WI38 (cell line): ENCODE data around the gene UNC13B.

ENCODE experiments used
- H3K4me3 ChIP-seq: 2 replicates; pipeline ENCODE4 v1.5.1; 2011; ENCODE audit warnings: low read depth, mild to moderate bottlenecking, control low read depth, low read length
- TF ChIP-seq, protein P1 (sequence below): IDR thresholded peaks from 2 replicates; pipeline ENCODE4 v1.5.1; 2012; ENCODE audit warnings: low read depth, mild to moderate bottlenecking, control low read depth, low read length

UNC13B gene

DNA sequence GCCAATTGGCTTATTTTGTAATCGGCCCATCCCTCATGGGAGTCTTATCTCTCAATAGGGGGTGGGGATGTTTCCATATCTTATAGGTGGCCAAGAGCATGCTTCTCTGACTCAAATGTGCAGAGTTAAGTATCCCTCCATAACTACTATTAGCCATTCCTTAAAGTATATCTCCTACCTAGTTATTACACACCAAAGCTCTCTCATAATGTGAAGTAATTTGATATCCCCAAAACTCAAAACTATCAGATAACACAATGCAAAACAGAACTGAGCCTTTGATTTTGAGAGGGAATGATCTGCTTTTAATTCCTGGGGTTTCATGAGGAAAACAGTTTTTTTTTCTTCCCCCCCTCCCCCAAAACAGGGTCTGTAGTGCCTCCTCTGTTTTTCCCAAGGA, 28.4 kb downstream of the UNC13B start:
- TF ChIP-seq, protein P1, sequence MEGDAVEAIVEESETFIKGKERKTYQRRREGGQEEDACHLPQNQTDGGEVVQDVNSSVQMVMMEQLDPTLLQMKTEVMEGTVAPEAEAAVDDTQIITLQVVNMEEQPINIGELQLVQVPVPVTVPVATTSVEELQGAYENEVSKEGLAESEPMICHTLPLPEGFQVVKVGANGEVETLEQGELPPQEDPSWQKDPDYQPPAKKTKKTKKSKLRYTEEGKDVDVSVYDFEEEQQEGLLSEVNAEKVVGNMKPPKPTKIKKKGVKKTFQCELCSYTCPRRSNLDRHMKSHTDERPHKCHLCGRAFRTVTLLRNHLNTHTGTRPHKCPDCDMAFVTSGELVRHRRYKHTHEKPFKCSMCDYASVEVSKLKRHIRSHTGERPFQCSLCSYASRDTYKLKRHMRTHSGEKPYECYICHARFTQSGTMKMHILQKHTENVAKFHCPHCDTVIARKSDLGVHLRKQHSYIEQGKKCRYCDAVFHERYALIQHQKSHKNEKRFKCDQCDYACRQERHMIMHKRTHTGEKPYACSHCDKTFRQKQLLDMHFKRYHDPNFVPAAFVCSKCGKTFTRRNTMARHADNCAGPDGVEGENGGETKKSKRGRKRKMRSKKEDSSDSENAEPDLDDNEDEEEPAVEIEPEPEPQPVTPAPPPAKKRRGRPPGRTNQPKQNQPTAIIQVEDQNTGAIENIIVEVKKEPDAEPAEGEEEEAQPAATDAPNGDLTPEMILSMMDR: no peak
- no peak overlapping the region for H3K4me3 ChIP-seq

DNA sequence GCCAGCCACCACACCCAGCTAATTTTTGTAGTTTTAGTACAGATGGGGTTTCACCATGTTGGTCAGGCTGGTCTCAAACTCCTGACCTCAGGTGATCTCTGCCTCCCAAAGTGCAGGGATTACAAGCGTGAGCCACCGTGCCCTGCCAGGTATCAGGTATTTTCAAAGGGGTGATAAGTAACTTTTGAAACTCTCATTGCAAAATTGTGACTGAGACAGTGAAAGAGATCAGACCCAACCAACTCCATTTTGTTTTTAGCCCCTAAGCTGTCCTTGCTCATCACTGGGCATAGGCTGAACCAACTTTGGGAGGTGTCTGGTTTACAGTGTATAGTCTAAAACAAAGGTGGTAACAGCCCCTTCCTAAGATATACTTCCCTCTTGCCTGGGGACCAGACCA, 29.3 kb downstream of the UNC13B start:
- H3K4me3 ChIP-seq: no peak overlapping the region
- TF ChIP-seq, protein P1: no peak

DNA sequence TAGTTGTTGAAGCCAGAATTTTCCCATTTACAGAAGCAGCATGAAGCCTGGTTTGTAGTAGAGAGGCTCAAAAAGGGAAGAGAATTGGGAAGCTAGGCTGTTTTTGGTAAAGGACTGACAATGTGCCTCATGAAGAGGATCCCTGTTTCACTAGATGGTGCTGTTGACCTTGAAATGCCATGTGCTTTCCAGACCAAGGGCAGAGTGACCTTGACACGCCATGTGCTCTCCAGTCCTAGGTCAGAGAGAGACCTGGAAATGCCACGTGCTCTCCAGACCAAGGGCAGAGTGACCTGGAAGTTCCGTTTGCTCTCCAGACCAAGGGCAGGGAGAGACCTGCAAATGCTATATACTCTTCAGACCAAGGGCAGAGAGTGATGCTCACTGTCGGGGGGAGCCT, 32.0 kb downstream of the UNC13B start:
- no peak overlapping the region for H3K4me3 ChIP-seq
- TF ChIP-seq, protein P1: no peak

DNA sequence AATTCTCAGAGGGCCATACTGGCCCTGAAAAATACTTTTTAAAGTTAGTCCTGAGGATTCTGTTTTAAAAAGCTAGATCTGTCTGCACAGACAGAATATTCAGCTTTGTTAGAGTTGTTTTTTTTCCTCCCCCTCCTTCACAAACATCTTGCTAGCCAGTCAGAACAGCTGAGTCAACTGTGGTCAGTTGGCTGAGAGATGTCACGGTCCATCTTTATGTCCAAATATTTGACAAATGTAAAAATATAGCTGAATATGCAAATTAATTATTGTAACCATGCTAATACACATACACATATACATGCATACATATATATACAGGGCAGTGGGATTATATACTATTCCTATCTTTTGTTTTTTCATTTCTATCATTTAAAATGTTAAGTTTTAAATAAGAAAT, 33.9 kb downstream of the UNC13B start:
- TF ChIP-seq, protein P1: no peak
- no peak overlapping the region for H3K4me3 ChIP-seq

DNA sequence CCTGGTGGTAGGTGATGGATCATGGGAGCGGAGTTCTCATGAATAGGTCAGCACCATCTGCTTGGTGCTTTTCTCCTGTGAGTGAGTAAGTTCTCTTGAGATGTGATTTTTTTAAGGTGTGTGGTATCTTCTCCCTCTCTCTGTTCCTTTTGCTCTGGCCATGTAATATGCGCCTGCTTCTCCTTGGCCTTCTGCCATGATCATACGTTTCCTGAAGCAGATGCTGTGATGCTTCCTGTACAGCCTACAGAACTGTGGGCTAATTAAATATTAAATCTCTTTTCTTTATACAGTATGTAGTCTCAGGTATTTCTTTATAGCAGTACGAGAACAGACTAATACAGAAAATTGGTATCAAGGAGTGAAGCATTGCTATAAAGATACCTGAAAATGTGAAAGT, 36.4 kb downstream of the UNC13B start:
- no peak overlapping the region for H3K4me3 ChIP-seq
- TF ChIP-seq, protein P1: no peak

DNA sequence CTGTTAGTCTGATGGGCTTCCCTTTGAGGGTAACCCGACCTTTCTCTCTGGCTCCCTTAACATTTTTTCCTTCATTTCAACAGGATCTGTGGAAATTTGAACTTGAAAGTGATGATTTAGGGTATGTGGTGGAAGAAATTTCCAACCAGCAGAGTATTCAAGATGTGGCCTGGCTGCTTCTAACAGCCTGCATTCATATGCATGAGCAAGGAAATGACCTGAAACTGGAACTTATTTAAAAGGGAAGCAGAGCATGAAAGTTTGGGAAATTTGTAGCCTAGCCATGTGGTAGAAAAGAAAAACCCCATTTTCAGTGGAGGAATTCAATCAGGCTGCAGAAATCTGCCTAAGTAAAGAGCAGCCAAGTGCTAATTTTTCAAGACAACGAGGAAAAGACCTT, 41.7 kb downstream of the UNC13B start:
- TF ChIP-seq, protein P1: no peak
- no peak overlapping the region for H3K4me3 ChIP-seq

DNA sequence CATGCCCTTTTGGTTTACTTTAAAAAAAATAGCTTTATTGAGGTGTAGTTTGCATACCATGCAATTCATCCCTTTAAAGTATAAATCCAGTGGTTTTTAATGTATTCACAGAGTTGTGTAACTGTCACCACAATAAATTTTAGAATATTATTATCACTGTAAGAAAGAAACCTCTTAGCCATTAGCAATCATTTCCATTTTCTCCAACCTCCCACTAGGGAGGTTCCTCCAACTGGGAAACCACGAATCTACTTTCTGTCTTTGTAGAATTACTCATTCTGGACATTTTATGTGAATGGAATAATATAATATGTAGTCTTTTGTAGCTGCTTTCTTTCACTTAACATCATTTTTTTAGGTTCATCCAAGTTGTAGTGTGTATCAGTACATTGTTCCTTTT, 43.5 kb downstream of the UNC13B start:
- H3K4me3 ChIP-seq: no peak overlapping the region
- TF ChIP-seq, protein P1: no peak
